ENCODE data around the gene FAM20A.

FAM20A gene

GRCh38 chr17:68564415-68565111, 36.6 kb downstream of the FAM20A start:
- H3K36me3 ChIP-seq (ENCODE audit: insufficient read depth, insufficient read length, low read length), result no peaks in the 10 kb centered on the region
- TF ChIP-seq ZNF274 (IDR thresholded peaks at IDR 0.05; ENCODE audit: low read depth, low read length) (no peak), SUZ12 (IDR thresholded peaks at IDR 0.05; ENCODE audit: extremely low read depth, insufficient read depth, insufficient read length) (no peak), YY1 (IDR thresholded peaks at IDR 0.05; ENCODE audit: insufficient read depth, insufficient read length) (no peak)
- H3K4me3 ChIP-seq (ENCODE audit: insufficient read length, low read depth), result no peak overlapping the region
- H3K4me1 ChIP-seq (ENCODE audit: insufficient read depth, insufficient read length), result no peaks in the 10 kb centered on the region
- H3K27me3 ChIP-seq (ENCODE audit: insufficient read depth, insufficient read length), result no peaks in the 10 kb centered on the region
- H3K9ac ChIP-seq (ENCODE audit: insufficient read length, low read depth), result no peak overlapping the region
- no peaks in the 10 kb centered on the region for H3K9me3 ChIP-seq (ENCODE audit: insufficient read depth, low read length)
- no peak for DNase-seq (ENCODE audit: low read depth, low spot score)

- DNase-seq (ENCODE audit: low read depth, low spot score), result no peak
- Histone ChIP-seq H3K9ac (ENCODE audit: insufficient read length, low read depth) (no peak overlapping the region), H3K27me3 (ENCODE audit: insufficient read depth, insufficient read length) (no peaks in the 10 kb centered on the region), H3K4me3 (ENCODE audit: insufficient read length, low read depth) (no peak overlapping the region), H3K9me3 (ENCODE audit: insufficient read depth, low read length) (no peaks in the 10 kb centered on the region), H3K36me3 (ENCODE audit: insufficient read depth, insufficient read length, low read length) (no peaks in the 10 kb centered on the region), H3K4me1 (ENCODE audit: insufficient read depth, insufficient read length) (no peaks in the 10 kb centered on the region)
- TF ChIP-seq YY1 (IDR thresholded peaks at IDR 0.05; ENCODE audit: insufficient read depth, insufficient read length) (no peak), SUZ12 (IDR thresholded peaks at IDR 0.05; ENCODE audit: extremely low read depth, insufficient read depth, insufficient read length) (no peak), ZNF274 (IDR thresholded peaks at IDR 0.05; ENCODE audit: low read depth, low read length) (no peak)
Measured at GRCh38 chr17:68562736-68563135, 38.4 kb downstream of the FAM20A start.

- DNase-seq (ENCODE audit: low read depth, low spot score), result no peak
- no peak overlapping the region for H3K9ac ChIP-seq (ENCODE audit: insufficient read length, low read depth)
- TF ChIP-seq YY1 (IDR thresholded peaks at IDR 0.05; ENCODE audit: insufficient read depth, insufficient read length) (no peak), ZNF274 (IDR thresholded peaks at IDR 0.05; ENCODE audit: low read depth, low read length) (no peak)
- H3K4me1 ChIP-seq (ENCODE audit: insufficient read depth, insufficient read length), result no peaks in the 10 kb centered on the region
- no peaks in the 10 kb centered on the region for H3K27me3 ChIP-seq (ENCODE audit: insufficient read depth, insufficient read length)
- no peaks in the 10 kb centered on the region for H3K9me3 ChIP-seq (ENCODE audit: insufficient read depth, low read length)
- H3K36me3 ChIP-seq (ENCODE audit: insufficient read depth, insufficient read length, low read length), result no peaks in the 10 kb centered on the region
- no peak overlapping the region for H3K4me3 ChIP-seq (ENCODE audit: insufficient read length, low read depth)
Measured at GRCh38 chr17:68560966-68561720, 40.0 kb downstream of the FAM20A start.

- no peaks in the 10 kb centered on the region for H3K27me3 ChIP-seq (ENCODE audit: insufficient read depth, insufficient read length)
- H3K9me3 ChIP-seq (ENCODE audit: insufficient read depth, low read length), result no peaks in the 10 kb centered on the region
- no peak for DNase-seq (ENCODE audit: low read depth, low spot score)
- H3K4me3 ChIP-seq (ENCODE audit: insufficient read length, low read depth), result no peak overlapping the region
- no peak overlapping the region for H3K9ac ChIP-seq (ENCODE audit: insufficient read length, low read depth)
- no peaks in the 10 kb centered on the region for H3K4me1 ChIP-seq (ENCODE audit: insufficient read depth, insufficient read length)
- TF ChIP-seq YY1 (IDR thresholded peaks at IDR 0.05; ENCODE audit: insufficient read depth, insufficient read length) (no peak), SUZ12 (IDR thresholded peaks at IDR 0.05; ENCODE audit: extremely low read depth, insufficient read depth, insufficient read length) (no peak), ZNF274 (IDR thresholded peaks at IDR 0.05; ENCODE audit: low read depth, low read length) (no peak)
- H3K36me3 ChIP-seq (ENCODE audit: insufficient read depth, insufficient read length, low read length), result no peaks in the 10 kb centered on the region
Measured at GRCh38 chr17:68559316-68559715, 41.9 kb downstream of the FAM20A start.

- H3K9me3 ChIP-seq (ENCODE audit: insufficient read depth, low read length), result no peaks in the 10 kb centered on the region
- H3K4me3 ChIP-seq (ENCODE audit: insufficient read length, low read depth), result no peak overlapping the region
- H3K36me3 ChIP-seq (ENCODE audit: insufficient read depth, insufficient read length, low read length), result no peaks in the 10 kb centered on the region
- no peak for DNase-seq (ENCODE audit: low read depth, low spot score)
- H3K27me3 ChIP-seq (ENCODE audit: insufficient read depth, insufficient read length), result no peaks in the 10 kb centered on the region
- TF ChIP-seq ZNF274 (IDR thresholded peaks at IDR 0.05; ENCODE audit: low read depth, low read length) (no peak), YY1 (IDR thresholded peaks at IDR 0.05; ENCODE audit: insufficient read depth, insufficient read length) (no peak), SUZ12 (IDR thresholded peaks at IDR 0.05; ENCODE audit: extremely low read depth, insufficient read depth, insufficient read length) (no peak)
- H3K9ac ChIP-seq (ENCODE audit: insufficient read length, low read depth), result no peak overlapping the region
- H3K4me1 ChIP-seq (ENCODE audit: insufficient read depth, insufficient read length), result no peaks in the 10 kb centered on the region
Measured at GRCh38 chr17:68556551-68556950, 44.6 kb downstream of the FAM20A start.

GRCh38 chr17:68544111-68544915, 56.9 kb downstream of the FAM20A start:
- Histone ChIP-seq H3K27me3 (ENCODE audit: insufficient read depth, insufficient read length) (no peaks in the 10 kb centered on the region), H3K36me3 (ENCODE audit: insufficient read depth, insufficient read length, low read length) (peaks cover 14% of the 10 kb centered on the region), H3K4me1 (ENCODE audit: insufficient read depth, insufficient read length) (no peaks in the 10 kb centered on the region), H3K4me3 (ENCODE audit: insufficient read length, low read depth) (no peak overlapping the region), H3K9ac (ENCODE audit: insufficient read length, low read depth) (no peak overlapping the region), H3K9me3 (ENCODE audit: insufficient read depth, low read length) (no peaks in the 10 kb centered on the region)
- TF ChIP-seq ZNF274 (IDR thresholded peaks at IDR 0.05; ENCODE audit: low read depth, low read length), result no peak
- no peak for TF ChIP-seq YY1 (IDR thresholded peaks at IDR 0.05; ENCODE audit: insufficient read depth, insufficient read length)
- no peak for TF ChIP-seq SUZ12 (IDR thresholded peaks at IDR 0.05; ENCODE audit: extremely low read depth, insufficient read depth, insufficient read length)
- no peak for DNase-seq (ENCODE audit: low read depth, low spot score)

Data from NT2/D1 (cell line).